Measurements from ENCODE around the gene DDX23.

- TF ChIP-seq POLR2AphosphoS5 (IDR thresholded peaks at IDR 0.05; ENCODE audit: borderline replicate concordance, low read depth, low read length) (no peak), EZH2 (IDR thresholded peaks at IDR 0.05) (no peak)
These were observed 58.3 kb downstream of the DDX23 start for GRCh38 chr12:48793696-48794095.
